IPS-18c (cell line): ENCODE results near the gene IGSF5.
"Not testable (repeated sequence)": the region's sequence is repeated elsewhere in the genome, so short reads cannot be mapped to it uniquely, and the experiment has no call there.

Experiments
- H3K4me3 ChIP-seq: 2 replicates; pipeline ENCODE4 v1.7.0; 2013; ENCODE audit warnings: low read depth, mild to moderate bottlenecking, low read length, moderate library complexity; ENCODE audit not compliant: insufficient read depth
- H3K9me3 ChIP-seq: one replicate; pipeline ENCODE4 v1.6.1; 2013; ENCODE audit warnings: mild to moderate bottlenecking, low read length, moderate library complexity; ENCODE audit not compliant: control insufficient read depth, insufficient read depth

IGSF5 gene

GRCh38 chr21:39744883-39745282 is at the start of gene IGSF5:
Gene IGSF5, plus strand, starts transcription at chr21:39745183. Its CDS starts 327 bp downstream, at chr21:39745510.
- not testable (repeated sequence) for H3K4me3 ChIP-seq, H3K9me3 ChIP-seq

GRCh38 chr21:39696196-39696595 is 48.8 kb upstream of the IGSF5 start:
- no peak overlapping the region for H3K4me3 ChIP-seq
- H3K9me3 ChIP-seq, result no peaks in the 10 kb centered on the region

DNA sequence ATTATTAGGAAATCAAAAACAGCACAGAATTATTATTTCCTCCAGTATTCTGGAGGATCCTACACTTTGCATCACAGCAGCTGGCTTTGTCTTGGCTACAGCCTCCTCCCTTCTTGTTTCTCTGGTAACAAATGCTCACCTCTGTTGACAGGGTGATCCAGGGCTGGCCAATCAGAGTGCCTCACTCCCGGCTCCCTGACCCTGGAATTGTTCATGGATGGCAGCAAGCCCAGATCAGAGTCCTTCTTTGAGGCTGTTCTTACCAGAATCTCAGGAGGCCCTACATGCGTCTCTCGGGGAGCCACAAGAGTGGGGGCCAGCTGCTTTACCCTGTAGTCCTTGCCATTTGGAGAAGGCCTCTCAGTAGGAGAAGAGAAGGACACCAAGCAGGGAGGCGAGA is 48.4 kb upstream of the IGSF5 start:
- Histone ChIP-seq H3K4me3 (no peak overlapping the region), H3K9me3 (no peaks in the 10 kb centered on the region)

- Histone ChIP-seq H3K4me3 (no peak overlapping the region), H3K9me3 (no peaks in the 10 kb centered on the region)
Measured at GRCh38 chr21:39700318-39700717, 44.7 kb upstream of the IGSF5 start.

GRCh38 chr21:39703578-39703977 is 41.4 kb upstream of the IGSF5 start:
- Histone ChIP-seq H3K4me3 (no peak overlapping the region), H3K9me3 (peaks cover 3% of the 10 kb centered on the region)

DNA sequence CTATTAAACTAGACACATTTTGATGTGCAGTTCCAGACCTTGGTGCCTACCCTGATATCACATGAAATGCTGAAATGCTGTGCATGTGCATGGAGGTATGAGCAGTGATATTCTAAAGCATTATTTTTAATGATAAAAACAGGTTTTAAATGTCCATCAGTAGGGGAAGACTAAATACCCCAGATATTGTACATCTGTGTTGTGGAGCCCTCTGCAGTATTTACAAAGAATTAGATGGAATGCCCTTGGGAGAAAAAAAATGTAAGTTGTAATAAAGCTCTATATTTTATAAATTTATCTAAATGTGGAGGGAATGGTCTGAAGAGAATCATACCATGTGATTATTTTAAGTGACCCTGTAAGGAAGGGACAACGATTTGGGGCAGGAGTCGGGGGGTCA is 39.1 kb upstream of the IGSF5 start:
- Histone ChIP-seq H3K4me3 (no peak overlapping the region), H3K9me3 (peaks cover 5% of the 10 kb centered on the region)

GRCh38 chr21:39707316-39707715 is 37.7 kb upstream of the IGSF5 start:
- Histone ChIP-seq H3K9me3 (peaks cover 5% of the 10 kb centered on the region), H3K4me3 (no peak overlapping the region)

DNA sequence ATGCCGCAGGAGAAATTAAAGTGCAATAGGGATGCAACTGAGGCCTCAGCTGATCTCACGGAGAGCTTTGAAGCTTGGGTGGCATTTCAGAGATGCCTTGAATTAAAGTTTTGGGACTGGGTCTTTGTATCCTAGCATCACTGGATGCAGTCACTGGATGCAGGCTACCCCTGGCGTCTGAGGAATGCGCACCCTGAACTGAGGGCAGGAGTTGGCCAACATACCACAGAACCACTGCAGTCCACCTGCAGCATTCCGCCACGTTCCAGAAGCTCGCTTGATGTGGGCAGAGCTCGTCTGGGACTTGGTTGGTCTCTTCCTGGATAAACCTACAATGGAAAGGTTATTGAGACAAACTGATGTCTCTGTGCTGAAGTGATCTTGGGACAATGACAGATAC is 34.1 kb upstream of the IGSF5 start:
- peaks cover 5% of the 10 kb centered on the region for H3K9me3 ChIP-seq
- no peak overlapping the region for H3K4me3 ChIP-seq

GRCh38 chr21:39712273-39712672 is 32.7 kb upstream of the IGSF5 start:
- H3K9me3 ChIP-seq, result peaks cover 2% of the 10 kb centered on the region
- H3K4me3 ChIP-seq, result no peak overlapping the region

GRCh38 chr21:39712976-39713375 is 32.0 kb upstream of the IGSF5 start:
- Histone ChIP-seq H3K9me3 (peaks cover 2% of the 10 kb centered on the region), H3K4me3 (no peak overlapping the region)

GRCh38 chr21:39713905-39714304 is 31.1 kb upstream of the IGSF5 start:
- H3K4me3 ChIP-seq, result no peak overlapping the region
- peaks cover 2% of the 10 kb centered on the region for H3K9me3 ChIP-seq

DNA sequence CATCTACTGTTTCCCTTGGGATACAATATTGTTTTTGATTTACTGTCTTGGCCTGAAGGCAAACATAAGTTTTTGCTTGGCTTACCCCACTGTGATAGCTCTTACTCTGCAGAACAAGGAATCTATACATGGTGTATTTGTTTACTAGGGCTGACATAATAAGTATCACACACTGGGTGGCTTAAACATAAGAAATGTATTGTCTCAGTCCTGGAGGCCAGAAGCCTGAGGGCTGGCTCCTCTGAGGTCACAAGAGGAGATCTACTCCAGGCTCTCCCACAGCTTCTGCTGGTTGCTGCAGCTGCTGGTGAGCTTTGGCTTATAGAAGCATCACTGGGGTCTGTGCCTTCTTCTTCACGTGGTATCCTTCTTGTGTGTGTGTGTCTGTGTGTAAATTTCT is 30.7 kb upstream of the IGSF5 start:
- Histone ChIP-seq H3K9me3 (peaks cover 2% of the 10 kb centered on the region), H3K4me3 (no peak overlapping the region)

DNA sequence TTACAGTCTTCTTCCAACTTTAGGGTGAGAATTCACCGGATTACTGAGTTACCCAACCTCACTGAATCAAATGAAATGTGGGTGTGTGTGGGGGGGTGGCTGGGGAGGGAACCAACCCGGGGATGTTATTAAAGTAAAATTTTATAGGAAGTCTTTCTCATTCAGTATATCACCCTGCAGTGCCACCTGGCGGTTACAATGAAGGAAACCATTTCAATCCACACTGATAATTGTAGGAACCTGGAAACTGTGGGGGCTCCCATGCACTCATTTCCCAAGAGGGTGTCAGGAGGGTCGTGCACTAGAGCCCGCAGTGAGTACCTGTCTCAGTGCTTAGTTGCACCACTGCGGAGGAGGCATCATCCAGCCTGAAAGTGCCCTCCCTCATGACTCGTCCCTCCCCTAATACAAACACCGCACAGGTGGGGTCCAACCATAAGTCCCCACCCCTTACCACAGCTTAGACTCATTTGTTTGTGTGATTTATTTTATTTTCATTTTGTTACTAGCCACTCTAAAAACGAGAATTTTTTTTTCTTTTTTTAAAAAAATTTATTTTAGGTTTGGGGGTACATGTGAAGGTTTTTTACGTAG is 29.1 kb upstream of the IGSF5 start:
- H3K4me3 ChIP-seq, result no peak overlapping the region
- H3K9me3 ChIP-seq, result no peaks in the 10 kb centered on the region

DNA sequence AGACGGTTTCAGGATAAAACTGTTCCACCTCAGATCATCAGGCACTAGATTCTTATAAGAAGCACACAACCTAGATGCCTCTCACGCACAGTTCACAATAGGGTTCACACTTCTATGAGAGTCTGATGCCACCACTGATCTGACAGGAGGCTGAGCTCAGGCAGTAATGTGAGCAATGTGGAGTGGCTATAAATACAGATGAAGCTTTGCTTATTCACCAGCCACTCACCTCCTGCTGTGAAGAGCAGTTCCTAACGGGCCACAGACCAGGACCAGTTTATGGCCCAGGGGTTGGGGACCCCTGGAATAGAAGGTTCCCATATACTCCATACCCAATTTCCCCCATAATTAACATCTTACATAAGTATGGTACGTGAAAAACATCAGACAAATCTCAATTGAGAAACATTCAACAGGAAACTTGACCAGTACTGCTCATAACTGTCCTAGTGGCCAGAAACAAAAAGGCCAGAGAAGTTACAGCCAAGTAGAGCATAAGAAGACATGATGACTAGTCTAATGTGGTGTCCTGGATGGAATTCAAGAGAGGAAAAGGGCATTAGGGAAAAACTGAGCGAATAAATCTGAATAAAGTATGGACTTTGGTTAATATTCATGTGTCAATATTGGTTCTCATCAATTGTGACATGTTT is 24.7 kb upstream of the IGSF5 start:
- no peak overlapping the region for H3K4me3 ChIP-seq
- H3K9me3 ChIP-seq, result peaks cover 3% of the 10 kb centered on the region

DNA sequence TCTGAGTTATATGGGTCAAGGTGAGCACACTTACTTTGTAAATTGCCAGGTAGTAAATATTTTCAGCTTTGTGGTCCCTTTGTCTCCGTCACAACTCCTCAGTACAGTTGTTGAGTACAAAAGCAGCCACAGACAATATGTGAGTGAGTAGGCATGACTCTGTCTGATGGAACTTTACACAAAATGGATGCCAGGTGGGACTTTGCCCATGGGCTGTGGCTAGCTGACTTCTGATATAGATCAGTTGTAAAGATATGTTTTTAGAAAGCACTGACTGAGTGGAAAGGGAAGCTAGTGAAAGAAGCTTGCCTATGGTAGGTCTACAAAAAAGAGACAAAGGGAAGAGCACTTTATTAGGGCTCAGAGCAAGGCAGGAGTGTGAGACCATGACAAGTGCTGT is 23.1 kb upstream of the IGSF5 start:
- H3K4me3 ChIP-seq, result no peak overlapping the region

GRCh38 chr21:39724944-39725343 is 20.0 kb upstream of the IGSF5 start:
- Histone ChIP-seq H3K4me3 (no peak overlapping the region), H3K9me3 (peaks cover 3% of the 10 kb centered on the region)

More for the DNA sequence above, 23.1 kb upstream of the IGSF5 start:
- H3K9me3 ChIP-seq, result peaks cover 3% of the 10 kb centered on the region

GRCh38 chr21:39726133-39726532 is 18.9 kb upstream of the IGSF5 start:
- no peak overlapping the region for H3K4me3 ChIP-seq
- peaks cover 3% of the 10 kb centered on the region for H3K9me3 ChIP-seq

DNA sequence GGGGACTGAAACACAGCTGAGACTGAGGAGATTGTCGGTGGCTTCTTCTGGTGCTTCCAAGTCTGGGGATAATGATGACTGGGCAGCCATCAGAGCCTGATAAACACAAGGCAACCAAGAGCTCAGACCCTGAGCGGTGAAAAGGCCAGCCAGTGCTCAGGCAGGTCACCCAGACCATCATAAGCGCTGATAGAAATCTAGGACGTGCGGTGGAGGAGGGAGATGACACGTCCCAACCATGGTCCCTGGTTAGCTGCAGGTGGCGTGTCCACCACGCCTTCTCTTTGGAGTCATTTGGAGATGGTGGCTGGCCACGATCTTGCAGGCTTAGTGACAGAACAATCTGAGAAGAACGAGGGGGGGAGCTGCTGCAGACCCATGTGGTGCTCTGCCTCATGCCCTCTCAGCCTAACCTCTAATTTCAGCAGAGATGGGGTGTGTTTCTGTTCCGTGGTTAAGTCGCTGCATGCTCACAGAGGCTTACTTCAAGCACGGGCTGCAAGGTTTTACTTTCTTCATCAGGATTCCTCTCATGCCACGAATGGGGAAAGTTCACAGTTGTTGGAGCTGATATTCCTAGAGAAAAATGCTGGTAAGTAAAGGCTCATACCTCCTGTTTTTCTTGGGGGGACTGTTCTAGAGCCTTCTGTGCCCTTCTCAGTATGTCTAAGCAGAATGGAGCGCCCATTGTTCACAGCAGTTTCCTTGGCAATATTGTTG is 17.4 kb upstream of the IGSF5 start:
- Histone ChIP-seq H3K9me3 (peaks cover 3% of the 10 kb centered on the region), H3K4me3 (no peak overlapping the region)
